CD4-positive, alpha-beta T cell (primary cell): ENCODE results near the gene AGXT. TPM values are rescaled to one million over a fixed set of nuclear protein-coding genes. Genes with fewer than 3 reads are reported as not detected.

Experiments used
- ATAC-seq: fragments of 200-7000 bp; cut with Tn5 transposase; one replicate; pipeline ENCODE4 v1.10.0; 2022; ENCODE audit warnings: mild to moderate bottlenecking; ENCODE audit not compliant: poor library complexity
- CTCF ChIA-PET: fragments of 350-600 bp; sonication (Branson Sonifier 250); formaldehyde crosslinking; loops from one replicate; lab custom pipeline; 2021; ENCODE audit warnings: antibody characterized with exemption, inconsistent platforms; lab: Charles Lee
- POLR2A ChIA-PET: fragments of 350-600 bp; sonication (Branson Sonifier 250); formaldehyde crosslinking; loops from one replicate; lab custom pipeline; 2021; ENCODE audit warnings: antibody characterized with exemption, inconsistent platforms; lab: Charles Lee
- DNase-seq, 14 experiments: peaks; one replicate each; pipeline ENCODE4 v3.0.0-alpha.2; 2013 to 2020; ENCODE audit warnings: mixed read lengths in 2 of 14
- H3K27ac ChIP-seq, 2 donors: one replicate each; pipeline versions ENCODE4 v1.5.1 to v1.7.0; 2013; ENCODE audit warnings: low read length in 2 of 2, low read depth in 1 of 2, mild to moderate bottlenecking in 1 of 2
- H3K27me3 ChIP-seq, 2 experiments: 1 replicate in 1 of 2; 2 replicates in 1 of 2; pipeline versions ENCODE4 v1.6.1 to v1.7.0; 2013; ENCODE audit warnings: low read length in 2 of 2, control low read depth in 1 of 2, mild to moderate bottlenecking in 1 of 2, moderate library complexity in 1 of 2; ENCODE audit not compliant: insufficient read depth in 2 of 2, control insufficient read depth in 1 of 2
- H3K36me3 ChIP-seq: one replicate; pipeline ENCODE4 v1.6.1; 2013; ENCODE audit warnings: low read length, control low read depth; ENCODE audit not compliant: insufficient read depth
- H3K4me1 ChIP-seq: one replicate; pipeline ENCODE4 v1.6.1; 2013; ENCODE audit warnings: low read length, control low read depth; ENCODE audit not compliant: insufficient read depth
- H3K4me3 ChIP-seq: one replicate; pipeline ENCODE4 v1.5.1; 2013; ENCODE audit warnings: mild to moderate bottlenecking, low read length, moderate library complexity
- H3K9me3 ChIP-seq, 2 experiments: 1 replicate in 1 of 2; 2 replicates in 1 of 2; pipeline versions ENCODE4 v1.6.1 to v1.7.0; 2013; ENCODE audit warnings: low read length in 2 of 2, mild to moderate bottlenecking in 2 of 2, control low read depth in 1 of 2, moderate library complexity in 1 of 2; ENCODE audit not compliant: control insufficient read depth in 1 of 2, insufficient read depth in 1 of 2
- H3K27ac Mint-ChIP-seq: one replicate; pipeline ENCODE4 v1.8.0; 2020; ENCODE audit warnings: mixed read lengths
- H3K27me3 Mint-ChIP-seq: one replicate; pipeline ENCODE4 v1.8.0; 2021; ENCODE audit warnings: mixed read lengths
- H3K36me3 Mint-ChIP-seq: one replicate; pipeline ENCODE4 v1.8.0; 2021; ENCODE audit warnings: low read depth, mixed read lengths
- H3K4me1 Mint-ChIP-seq: one replicate; pipeline ENCODE4 v1.8.0; 2021; ENCODE audit warnings: low read depth, mixed read lengths
- H3K4me3 Mint-ChIP-seq: one replicate; pipeline ENCODE4 v1.8.0; 2020; ENCODE audit warnings: mild to moderate bottlenecking, mixed read lengths
- H3K9me3 Mint-ChIP-seq: one replicate; pipeline ENCODE4 v1.8.0; 2020; ENCODE audit warnings: mixed read lengths
- intact Hi-C, 2 experiments: fragments of 100-400 bp; cut with DNase I in 1 of 2; cut with micrococcal nuclease in 1 of 2; formaldehyde crosslinking; loops; one replicate each; pipeline versions ENCODE4 v1.15.1 to v1.9.0; 2023 to 2025; cut with DNase I, micrococcal nuclease
- total RNA-seq, 174 experiments: library from RNA in 2 of 174; stranded (reverse) in 2 of 174; gene quantifications; one replicate each; pipeline ENCODE4 v1.2.3 and lab custom pipeline; 2021 to 2026
- TF ChIP-seq, protein P1 (sequence below): fragments of 200-600 bp; IDR thresholded peaks from one replicate; pipeline ENCODE4 v1.8.0; 2022; ENCODE audit warnings: antibody characterized with exemption, mild to moderate bottlenecking

AGXT gene
- total RNA-seq, 2 experiments from 2014 or later: not detected

- CTCF ChIA-PET: no interaction called here
- Mint-ChIP-seq H3K9me3 (no peaks in the 10 kb centered on the region), H3K4me3 (no peak overlapping the region), H3K36me3 (no peaks in the 10 kb centered on the region), H3K4me1 (no peaks in the 10 kb centered on the region), H3K27me3 (peaks cover 4% of the 10 kb centered on the region), H3K27ac (no peak overlapping the region)
- Histone ChIP-seq H3K4me3 (no peak overlapping the region), H3K4me1 (peaks cover 3% of the 10 kb centered on the region), H3K9me3 (no peaks in the 10 kb centered on the region), H3K36me3 (no peaks in the 10 kb centered on the region), H3K27me3 (peaks cover 22 to 23% of the 10 kb centered on the region in 2 experiments), H3K27ac (no peak overlapping the region)
- POLR2A ChIA-PET: no interaction called here
- peak in 2 of 14 experiments; percentile 4 to 20 for DNase-seq
- ATAC-seq: no peak
- intact Hi-C loops: loop anchor here (10.0 kb wide), 2 partner anchors 156 to 236 kb away; partner anchors contain the start of gene PPP1R7 (in 1 of the 2)
- TF ChIP-seq, protein P1, sequence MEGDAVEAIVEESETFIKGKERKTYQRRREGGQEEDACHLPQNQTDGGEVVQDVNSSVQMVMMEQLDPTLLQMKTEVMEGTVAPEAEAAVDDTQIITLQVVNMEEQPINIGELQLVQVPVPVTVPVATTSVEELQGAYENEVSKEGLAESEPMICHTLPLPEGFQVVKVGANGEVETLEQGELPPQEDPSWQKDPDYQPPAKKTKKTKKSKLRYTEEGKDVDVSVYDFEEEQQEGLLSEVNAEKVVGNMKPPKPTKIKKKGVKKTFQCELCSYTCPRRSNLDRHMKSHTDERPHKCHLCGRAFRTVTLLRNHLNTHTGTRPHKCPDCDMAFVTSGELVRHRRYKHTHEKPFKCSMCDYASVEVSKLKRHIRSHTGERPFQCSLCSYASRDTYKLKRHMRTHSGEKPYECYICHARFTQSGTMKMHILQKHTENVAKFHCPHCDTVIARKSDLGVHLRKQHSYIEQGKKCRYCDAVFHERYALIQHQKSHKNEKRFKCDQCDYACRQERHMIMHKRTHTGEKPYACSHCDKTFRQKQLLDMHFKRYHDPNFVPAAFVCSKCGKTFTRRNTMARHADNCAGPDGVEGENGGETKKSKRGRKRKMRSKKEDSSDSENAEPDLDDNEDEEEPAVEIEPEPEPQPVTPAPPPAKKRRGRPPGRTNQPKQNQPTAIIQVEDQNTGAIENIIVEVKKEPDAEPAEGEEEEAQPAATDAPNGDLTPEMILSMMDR: no peak
These were observed 50.6 kb downstream of the AGXT start for GRCh38 chr2:240919161-240919781.

DNA sequence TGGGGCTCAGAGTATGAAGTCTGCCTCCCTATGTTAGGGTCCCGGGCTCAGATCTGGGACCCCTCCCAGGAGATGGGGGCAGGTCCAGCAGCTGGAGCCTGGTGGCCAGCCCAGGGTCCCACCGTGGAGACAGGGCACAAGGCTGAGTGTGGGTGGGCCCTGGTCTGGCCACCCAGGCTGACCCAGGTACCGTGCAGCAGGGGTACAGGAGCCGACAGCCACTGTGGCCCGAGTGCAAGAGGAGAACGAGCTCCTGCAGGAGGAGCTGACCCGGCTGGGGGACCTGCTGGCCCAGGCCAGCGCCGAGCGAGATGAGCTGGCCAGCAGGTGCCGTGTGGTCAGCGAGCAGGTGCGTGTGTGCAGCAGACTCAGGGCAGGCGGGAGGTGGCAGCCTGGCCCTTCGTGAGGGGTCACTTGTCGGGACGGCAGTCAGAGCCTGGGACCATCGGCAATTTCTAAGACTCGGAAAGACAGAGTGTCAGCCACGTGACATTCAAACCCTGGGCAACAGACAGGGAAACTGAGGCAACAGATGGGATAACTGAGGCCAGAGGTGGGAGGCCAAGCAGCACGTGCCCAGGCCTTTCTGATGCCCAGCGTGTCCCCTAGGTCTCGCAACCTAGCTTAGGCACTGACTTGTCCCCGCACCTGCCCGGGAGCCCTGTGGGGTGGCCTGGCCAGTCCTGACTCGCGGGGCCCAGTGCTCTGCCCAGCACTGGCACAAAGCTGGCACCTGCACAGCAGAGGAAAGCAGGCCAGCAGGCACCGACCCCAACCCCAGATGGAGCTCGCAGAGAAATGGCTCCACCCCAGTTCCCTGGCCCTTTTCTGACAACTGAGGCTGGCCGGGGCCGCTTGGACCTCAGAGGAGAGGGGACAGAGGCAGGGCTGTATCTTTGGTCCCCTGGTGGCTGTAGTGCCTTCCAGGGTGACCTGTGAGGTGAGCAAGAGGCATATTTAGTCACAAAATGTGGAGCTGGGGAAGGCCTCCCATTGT lies 51.5 kb downstream of the AGXT start:
- intact Hi-C loops: loop anchor here (10.0 kb wide), 2 partner anchors 155 to 235 kb away; partner anchors contain the start of gene PPP1R7 (in 1 of the 2)
- CTCF ChIA-PET: no interaction called here

GRCh38 chr2:240920783-240921231 lies 52.2 kb downstream of the AGXT start:
- peaks cover 7 to 9% of the 10 kb centered on the region in 2 experiments for H3K27me3 ChIP-seq
- no peak overlapping the region for H3K27ac Mint-ChIP-seq
- no peaks in the 10 kb centered on the region for H3K27me3 Mint-ChIP-seq
- ChIA-PET CTCF (no interaction called here), POLR2A (no interaction called here)
- DNase-seq (peak in 2 of 14 experiments; percentile 12 to 21), ATAC-seq (no peak)
- no peak overlapping the region for H3K4me3 Mint-ChIP-seq
- intact Hi-C loops: no loop called here
- H3K4me3 ChIP-seq: no peak overlapping the region
- H3K9me3 ChIP-seq: no peaks in the 10 kb centered on the region
- H3K36me3 Mint-ChIP-seq: no peaks in the 10 kb centered on the region
- H3K9me3 Mint-ChIP-seq: no peaks in the 10 kb centered on the region
- H3K27ac ChIP-seq: no peak overlapping the region
- peaks cover under 1% of the 10 kb centered on the region for H3K4me1 ChIP-seq
- TF ChIP-seq, protein P1: no peak
- no peaks in the 10 kb centered on the region for H3K4me1 Mint-ChIP-seq
- no peaks in the 10 kb centered on the region for H3K36me3 ChIP-seq

More for the DNA sequence above, 51.5 kb downstream of the AGXT start:
- Mint-ChIP-seq H3K27me3 (peaks cover 4% of the 10 kb centered on the region), H3K4me1 (no peaks in the 10 kb centered on the region), H3K9me3 (no peaks in the 10 kb centered on the region), H3K4me3 (no peak overlapping the region), H3K27ac (no peak overlapping the region), H3K36me3 (no peaks in the 10 kb centered on the region)
- TF ChIP-seq, protein P1: no peak
- Histone ChIP-seq H3K9me3 (no peaks in the 10 kb centered on the region), H3K36me3 (no peaks in the 10 kb centered on the region), H3K4me1 (peaks cover 3% of the 10 kb centered on the region), H3K27ac (no peak overlapping the region), H3K4me3 (no peak overlapping the region), H3K27me3 (peaks cover 14 to 15% of the 10 kb centered on the region in 2 experiments)
- ATAC-seq (no peak), DNase-seq (peak in 3 of 14 experiments; percentile 1 to 24 (median 8))
- POLR2A ChIA-PET: no interaction called here
